UCSD-AML1 (cell line): Measurements from ENCODE around the gene RFFL.
A peak's percentile ranks its signal among the peaks of the same experiment; 100 is the strongest.
"Not testable (repeated sequence)": the region's sequence is repeated elsewhere in the genome, so short reads cannot be mapped to it uniquely, and the experiment has no call there.

ENCODE experiments used
- DNase-seq: peaks from one replicate; lab custom pipeline; 2025; ENCODE audit not compliant: unreplicated experiment; lab: John Stamatoyannopoulos, UW

Gene RFFL

DNA sequence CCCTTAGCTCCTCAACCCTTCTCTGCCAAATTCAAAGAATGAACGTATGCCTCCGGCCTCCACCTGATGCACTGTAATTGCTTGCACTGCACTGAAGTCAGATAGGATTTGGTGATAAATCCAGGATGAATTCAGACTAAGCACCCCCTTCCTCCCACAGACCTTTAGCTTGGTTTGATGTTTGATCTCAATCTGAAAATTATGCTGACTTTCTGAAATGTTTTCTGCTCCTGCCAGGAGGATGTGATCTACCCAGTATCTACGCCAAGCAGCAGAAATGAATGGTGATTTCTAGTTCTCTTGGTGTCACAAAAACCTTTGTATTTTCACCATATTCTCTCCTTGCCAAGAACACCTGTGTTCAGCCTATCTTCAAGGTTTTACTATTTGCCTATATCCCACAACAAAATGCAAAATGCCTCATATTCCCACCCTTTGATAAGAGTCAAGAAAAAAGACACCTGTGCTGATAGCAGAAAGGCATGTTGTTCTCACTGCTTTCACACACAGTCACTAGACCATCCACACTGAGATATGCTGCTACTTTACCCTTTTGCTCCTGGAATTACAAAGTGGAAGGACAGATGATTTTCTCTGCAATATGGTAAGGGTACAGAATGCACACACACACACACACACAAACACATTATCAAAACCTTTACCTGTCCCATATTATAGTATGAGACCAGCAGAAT lies 14.7 kb downstream of the RFFL start:
- no peak for DNase-seq

DNA sequence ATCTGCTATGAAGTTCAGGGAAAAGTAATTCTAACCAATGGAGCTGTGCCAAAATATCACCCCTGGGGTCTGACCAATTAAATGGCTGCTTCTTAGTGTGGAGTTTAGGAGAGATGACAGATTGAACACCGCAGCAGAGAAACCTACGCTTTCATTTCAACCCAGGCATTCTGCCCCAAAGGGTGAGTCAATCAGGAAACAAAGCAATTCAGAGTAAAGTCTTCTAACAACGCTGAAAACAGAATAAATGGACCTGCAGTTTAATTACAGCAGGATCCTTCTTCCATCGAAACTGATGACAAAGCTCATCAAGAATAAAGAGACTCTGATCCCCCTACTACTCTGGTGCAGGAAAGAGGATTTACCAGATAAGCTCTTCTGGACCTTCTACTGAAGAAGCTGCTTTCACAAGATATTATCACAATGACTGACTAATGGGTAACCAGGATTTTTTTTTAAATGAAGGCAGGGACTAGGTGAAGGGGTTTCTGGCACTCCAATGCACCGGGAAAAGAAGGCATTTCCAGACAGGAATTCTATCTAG lies 16.7 kb downstream of the RFFL start:
- no peak for DNase-seq

DNA sequence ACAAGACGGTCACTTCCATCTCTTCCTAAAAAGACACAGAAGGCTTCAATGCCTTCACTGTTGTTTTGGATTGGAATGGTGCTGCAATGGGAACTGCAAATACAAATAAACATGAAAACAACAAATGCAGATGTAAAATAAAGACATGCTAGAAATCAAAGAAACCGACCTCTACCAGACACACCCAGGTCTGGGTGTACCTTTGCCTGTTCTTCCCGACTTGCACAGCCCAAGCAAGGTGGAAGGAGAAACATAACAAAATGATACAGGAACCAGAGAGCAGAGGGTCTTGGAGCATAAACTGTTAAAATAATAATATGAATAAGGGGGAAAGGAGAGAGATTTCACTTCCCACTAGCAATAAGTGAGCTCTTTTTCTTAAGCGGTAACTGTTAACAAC lies 17.3 kb downstream of the RFFL start:
- DNase-seq = no peak

DNA sequence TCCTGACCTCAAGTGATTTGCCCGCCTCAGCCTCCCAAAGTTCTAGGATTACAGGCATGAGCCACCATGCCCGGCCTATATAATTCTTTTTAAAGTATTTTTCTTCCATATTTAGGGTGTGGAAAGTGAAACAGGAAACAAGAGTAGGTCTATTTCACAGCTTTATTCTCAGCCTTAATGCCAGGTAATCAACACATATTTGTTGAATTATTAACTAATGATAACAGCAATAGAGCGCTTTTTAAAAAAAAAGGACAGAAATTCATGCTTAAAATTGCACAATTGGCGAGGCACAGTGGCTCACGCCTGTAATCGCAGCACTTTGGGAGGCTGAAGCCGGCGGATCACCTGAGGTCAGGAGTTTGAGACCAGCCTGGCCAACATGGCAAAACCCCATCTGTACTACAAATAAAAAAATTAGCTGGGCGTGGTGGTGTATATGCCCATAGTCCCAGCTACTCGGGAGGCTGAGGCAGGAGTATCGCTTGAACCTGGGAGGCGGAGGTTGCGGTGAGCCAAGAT lies 18.0 kb downstream of the RFFL start:
- DNase-seq = not testable (repeated sequence)

DNA sequence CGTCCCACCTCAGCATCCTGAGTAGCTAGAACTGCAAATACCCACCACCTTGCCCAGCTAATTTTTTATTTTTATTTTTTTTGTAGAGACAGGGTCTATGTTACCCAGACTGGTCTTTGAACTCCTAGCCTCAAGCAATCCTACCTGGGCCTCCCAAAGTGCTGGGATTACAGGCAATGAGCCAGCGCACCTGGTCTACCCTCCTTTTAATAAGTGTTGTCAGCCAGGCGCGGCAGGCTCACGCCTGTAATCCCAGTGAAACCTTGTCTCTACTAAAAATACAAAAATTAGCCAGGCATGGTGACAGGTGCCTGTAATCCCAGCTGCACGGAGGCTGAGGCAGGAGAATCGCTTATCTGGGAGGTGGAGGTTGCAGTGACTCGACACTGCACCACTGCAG lies 19.3 kb downstream of the RFFL start:
- DNase-seq = no peak

DNA sequence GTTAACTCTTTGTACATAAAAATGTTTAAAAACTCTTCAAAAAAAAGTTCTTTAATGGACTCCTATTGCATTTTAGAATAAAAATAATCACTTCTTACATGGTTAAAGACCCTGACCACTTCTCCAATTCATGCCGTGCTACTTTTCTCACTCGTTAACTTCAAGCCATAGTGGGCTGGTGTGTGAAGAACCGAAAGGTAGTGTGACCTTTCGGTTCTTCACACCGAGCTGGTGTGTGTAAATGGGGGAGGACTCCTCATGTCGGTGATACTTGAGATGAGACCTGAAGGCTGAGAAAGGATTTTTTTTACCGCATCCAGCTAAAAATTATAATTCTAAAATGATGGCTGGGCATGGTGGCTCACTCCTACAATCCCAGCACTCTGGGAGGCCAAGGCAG lies 22.1 kb downstream of the RFFL start:
- DNase-seq = no peak

DNA sequence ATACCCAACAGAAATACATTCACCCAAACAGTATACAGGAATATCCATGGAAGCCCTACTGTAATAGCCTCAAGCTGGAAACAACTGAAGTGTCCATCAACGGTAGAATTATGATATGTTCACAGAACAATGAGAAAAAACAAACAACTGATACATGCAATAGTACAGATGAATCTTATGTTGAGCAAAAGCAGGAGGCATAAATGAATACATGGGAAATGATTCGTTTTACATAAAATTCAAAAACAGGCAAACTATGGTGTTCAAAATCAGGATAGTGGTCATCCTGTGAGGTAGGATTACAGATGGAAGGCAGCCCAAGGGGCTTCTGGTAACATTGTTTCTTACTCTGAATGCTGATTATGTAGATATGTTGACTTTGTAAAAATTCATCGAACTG lies 25.1 kb downstream of the RFFL start:
- no peak for DNase-seq

DNA sequence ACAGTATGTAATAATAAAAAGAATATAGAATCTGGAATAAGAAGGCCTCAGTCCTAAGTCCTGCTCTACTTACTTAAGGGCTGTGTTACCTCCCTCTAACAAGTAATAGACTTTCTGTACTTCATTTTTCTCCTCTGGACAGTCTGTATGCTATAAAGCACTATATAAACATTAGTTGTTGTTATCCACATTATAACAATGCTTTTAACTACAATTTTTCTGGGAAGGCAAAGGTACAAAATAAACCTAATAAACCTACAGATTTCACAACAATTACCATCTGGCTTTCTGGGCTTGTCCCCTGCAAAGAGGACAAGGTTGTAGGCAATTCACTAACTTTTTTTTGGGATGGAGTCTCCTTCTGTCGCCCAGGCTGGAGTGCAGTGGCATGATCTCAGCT lies 32.7 kb downstream of the RFFL start:
- no peak for DNase-seq

DNA sequence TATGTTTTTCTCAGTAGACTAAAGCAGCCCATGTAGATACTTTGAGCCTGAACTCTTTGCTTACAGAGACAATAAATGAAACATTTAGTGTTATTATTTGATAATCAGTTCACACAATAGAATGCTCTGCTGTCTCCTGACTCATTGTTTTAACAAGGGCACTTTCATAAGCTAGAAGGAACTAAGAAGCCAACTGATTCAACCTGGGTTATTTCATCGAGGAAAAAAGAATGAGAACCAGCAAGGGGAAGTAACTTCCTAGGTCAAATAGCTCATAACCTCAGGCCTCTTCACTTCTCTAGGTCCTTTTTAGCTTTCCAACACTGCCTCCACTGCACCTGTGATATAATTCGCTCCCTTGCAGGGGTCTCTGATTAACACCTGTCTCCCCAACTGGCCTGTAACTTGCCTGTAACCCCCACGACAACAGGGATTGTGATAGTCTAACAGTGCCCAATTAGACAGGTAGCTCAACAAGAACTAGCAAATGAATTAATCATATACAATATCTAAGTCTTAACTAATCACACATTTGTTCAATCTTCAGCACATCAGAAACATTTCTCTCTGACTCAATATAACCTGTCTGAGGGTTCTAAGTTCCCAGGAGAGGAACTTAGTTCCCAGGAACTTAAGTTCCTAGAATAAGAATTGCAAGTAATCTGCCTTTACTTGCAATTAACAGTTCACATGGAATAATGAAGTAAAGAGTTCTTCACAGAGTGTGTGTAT lies 34.8 kb downstream of the RFFL start:
- peak; percentile 16 for DNase-seq

DNA sequence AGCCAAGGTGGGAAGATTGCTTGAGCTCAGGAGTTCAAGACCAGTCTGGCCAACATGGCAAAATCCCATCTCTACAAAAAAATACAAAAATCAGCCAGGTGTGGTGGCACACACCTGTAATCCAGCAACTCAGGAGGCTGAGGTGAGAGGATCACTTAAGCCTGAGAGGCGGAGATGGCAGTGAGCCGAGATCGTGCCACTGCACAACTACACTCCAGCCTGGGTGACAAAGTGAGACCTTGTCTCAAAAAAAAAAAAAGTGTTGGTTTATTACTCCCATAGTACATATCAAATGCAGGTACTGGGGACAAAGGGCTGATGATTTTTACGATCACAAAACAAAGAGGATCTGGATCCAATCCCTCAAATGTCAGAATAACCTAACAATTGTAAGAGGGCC lies 35.4 kb downstream of the RFFL start:
- not testable (repeated sequence) for DNase-seq

DNA sequence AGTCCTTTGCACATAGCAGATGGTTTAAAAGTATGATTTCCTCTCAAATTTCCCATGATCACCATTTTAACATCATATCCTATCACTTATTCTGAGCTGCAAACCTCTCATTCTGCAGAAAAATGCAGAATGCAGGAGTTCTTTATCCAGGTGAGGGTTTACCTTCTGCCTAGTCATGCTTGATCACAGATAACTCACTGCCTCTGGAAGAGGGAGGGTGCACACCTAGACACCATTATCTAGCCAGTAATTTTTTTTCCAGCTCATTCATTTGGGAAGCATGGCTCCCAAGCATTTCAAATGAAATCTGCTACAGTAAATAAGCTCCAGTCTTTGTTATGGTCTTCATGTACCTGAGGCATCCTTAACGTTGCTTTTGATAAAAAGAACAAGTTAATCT lies 38.0 kb downstream of the RFFL start:
- no peak for DNase-seq

DNA sequence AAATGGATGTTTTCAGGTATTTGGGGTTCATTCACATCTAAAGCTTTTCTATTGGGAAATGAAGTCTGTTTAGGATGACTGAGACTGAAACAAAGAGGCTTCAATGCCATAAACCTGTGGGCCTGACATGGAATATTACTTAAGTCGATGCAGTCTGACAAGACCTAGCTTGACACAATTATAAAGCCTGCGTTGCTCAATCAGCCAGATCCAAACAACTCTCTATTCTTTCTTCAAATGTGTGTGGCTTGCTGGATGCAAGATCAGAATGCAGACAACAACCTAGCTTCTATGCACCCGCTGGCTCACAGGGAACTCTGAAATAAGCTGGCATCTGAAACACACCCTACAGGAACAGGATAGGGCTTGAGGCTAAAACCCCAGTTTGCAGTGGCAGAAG lies 40.0 kb downstream of the RFFL start:
- DNase-seq = no peak

DNA sequence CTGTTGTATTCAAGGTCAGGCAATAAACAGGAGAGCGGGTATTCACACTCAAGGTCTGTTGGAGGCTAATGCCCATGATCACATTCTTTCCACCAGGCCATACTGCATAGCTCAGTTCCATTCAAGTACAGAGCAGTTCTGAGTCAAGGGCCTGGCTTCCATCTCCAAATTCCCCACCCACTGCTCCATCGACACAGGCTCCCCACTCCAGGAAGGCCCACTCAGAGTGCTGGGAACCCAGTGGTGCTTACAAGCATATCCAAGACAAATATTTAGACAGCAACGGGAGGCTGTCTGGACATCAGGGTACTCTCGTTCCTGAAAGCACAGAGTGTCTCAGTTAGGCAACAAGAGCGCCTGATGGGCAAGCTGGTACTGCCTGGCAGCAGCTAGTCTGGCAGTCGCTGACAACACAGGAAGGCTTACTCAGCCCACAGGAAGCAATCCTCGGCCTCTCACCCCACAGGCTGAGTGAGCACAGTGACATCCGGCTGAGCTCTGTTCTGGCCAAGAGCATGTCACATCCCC lies 40.9 kb downstream of the RFFL start:
- DNase-seq = peak; percentile 76

DNA sequence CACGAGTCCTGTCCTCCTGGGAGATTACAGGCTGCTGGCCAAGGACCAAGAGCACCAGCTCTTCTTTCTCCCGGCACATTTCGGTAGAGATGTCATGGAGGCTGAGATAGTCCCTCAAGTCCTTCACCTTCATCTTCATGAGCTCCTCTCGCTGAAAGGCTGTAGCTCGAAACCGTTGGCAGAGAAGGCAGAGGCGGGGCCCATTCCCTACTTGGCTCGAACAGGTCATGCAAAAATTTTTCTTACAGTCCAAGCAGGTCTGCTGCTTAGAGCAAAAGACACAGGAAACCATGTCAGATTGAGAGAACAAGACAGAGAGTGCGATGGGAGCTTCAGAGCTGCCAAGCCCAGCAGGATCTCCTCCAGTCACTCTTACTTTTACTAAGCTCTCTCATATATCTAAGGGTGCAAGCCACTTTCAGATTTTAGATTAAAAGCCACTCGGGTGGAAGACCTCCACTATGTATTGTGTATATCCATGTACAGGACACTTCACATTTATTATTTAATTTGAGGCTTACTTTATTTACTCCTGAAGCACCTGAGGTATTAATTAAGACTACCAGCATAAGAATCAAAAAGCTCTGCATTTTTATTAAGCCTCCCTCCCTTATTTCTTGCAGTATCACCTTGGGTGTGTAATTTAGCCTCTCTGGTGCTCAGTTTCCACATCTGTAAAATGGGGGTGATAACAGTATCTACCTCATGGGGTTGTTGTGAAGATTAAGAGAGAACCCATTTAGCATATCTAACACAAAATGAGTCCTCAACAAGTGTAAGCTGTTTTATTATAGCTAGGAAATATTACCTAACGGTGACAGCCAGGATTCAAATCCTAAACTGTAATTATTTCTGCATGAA lies 41.8 kb downstream of the RFFL start:
- no peak for DNase-seq

DNA sequence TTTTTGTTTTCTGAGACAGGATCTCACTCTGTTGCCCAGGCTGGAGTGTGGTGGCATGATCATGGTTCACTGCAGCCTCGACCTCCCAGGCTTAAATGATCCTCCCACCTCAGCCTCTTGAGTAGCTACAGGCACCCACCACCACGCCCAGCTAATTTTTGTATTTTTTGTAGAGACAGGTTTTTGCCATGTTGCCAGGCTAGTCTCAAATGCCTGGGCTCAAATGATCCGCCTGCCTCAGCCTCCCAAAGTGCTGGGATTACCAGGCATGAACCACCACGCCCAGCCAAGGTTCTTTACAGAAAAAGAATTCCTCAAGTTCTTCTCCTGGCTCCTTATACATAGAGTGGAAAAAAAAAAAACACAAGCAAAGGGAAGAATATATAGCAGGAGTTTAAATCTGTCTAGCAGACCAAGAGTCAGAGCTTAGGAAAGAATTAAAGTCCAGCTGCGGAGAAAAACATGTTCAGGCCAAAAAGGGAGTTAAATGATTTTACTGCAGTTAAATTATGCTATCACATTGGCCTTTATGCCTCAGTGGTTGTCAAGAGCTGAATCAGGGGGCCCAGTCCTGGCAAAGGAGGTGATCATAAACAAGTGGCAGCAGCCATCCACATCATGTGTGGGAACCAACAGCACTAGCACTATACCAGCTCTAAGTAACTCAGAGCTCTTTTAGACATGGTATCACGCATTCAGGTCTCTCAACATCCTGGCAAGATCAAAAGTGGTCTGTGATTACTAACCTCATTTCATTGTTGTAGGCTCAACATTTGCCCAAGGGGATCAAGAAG lies 43.9 kb downstream of the RFFL start:
- DNase-seq = no peak

DNA sequence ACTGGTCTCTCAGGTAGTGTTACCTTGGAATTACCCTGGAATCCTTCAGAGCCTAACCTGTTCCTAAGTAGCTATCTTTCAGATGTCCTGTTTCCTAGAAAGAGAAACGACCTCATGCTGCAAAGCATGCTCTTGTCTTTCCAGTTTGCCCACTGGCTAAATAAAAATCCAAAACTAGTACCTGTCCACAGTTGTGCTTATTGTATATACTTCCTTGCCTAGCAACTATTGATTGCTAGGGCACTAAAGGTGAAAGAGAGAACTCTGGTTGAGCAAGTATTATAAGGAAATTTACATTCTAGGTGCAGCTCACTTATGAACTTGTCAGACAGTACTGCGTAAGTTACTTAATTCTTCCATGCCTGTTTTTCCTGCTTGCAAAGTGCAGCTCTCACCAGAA lies 44.7 kb downstream of the RFFL start:
- no peak for DNase-seq

DNA sequence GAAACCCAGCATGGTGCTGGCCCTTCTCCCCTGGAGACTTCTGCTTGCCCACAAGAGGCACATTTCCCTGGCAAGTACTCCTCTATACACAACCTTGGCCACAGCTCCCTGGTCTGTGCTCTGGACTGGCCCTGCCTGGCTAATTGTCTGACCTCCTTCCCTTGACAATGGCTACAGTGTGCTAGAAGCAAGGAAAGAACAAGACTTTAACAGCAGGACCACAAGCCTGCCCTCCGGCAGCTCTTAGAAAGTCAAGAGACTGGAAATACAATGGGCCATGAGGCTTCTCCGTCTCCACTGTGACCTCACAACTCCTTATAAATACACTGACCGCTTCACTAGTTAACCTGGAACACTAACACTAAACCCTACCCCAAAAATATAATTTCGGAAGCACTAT lies 46.5 kb downstream of the RFFL start:
- no peak for DNase-seq

DNA sequence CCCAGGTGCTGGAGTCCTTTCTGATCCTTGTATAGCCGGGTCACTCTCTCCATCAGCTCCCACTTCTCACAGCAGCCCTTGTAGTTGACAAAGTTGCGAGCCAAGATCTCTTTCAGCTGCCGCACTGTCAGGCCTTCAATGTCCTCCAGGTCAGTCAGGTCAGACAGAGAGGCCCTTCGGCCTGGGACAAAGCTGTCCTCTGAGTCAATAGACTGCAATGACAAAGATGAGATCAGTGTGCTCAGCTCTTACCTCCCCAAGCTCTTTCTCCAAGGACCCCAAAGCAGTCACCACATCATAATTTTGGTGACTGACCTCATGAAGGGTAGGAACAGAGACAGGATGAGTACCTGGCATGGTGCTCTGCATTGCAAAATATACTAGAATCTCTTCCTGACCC lies 47.1 kb downstream of the RFFL start:
- no peak for DNase-seq

DNA sequence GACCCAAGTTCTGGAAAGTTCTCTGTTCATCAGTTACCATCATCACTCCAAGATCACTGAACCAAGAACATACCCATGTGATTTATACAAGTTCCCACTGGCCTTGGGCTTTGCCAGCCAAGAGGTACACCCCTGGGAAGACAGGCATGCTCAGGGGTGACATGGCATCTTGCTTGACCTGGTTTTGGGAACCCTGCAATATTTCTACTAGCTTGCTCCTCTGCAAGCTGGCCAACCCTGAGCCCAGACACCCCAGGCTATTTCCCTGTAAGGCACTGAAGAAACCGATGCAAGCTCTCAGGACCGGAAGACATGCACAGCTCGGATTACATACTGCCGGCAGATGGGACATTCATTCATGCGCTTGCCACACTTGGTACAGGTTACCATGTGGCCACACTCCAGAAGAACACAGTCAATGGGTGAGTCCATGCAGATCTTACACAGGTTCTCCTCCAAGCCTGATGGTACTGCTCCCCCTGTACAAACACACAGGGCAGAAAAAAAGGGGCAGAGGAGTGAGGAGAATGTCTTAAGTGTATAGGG lies 51.8 kb downstream of the RFFL start:
- no peak for DNase-seq

DNA sequence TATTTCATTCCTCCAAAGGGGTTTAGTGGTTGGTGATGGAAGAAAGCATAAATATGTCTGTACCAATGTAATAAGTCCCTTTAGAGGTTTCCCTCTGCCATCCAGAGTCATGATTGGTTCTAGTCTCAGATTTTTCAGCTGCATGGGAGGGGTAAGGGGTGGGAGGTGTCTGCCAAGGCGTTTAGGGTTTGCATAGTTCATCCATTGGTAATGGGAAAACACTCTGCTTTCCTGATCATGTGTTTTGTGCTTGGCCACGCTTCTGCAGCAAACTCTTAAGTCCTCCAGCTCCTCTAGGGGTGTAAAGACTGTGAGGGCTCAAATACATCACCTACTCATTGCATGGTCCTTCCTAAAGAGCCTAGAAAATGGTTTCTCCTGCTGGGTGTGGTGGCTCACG lies 53.4 kb downstream of the RFFL start:
- DNase-seq = no peak
